Spleen (tissue), 7 donors: ENCODE results near the gene LRBA.

Source experiments
- CTCF ChIP-seq, 11 experiments: fragments of 200-600 bp in 7 of 11; fragments of 450-650 bp in 4 of 11; sonication (generic) in 4 of 11; IDR thresholded peaks in 8 of 11; conservative IDR thresholded peaks in 3 of 11; 1 replicate in 7 of 11; 2 replicates in 4 of 11; pipeline versions ENCODE4 v1.4.0 to v1.8.0; 2016 to 2021; ENCODE audit warnings: antibody characterized with exemption in 11 of 11, inconsistent platforms in 4 of 11, mild to moderate bottlenecking in 1 of 11
- POLR2A ChIP-seq, 3 donors: fragments of 450-650 bp; IDR thresholded peaks; one replicate each; pipeline ENCODE4 v1.5.1; 2017; ENCODE audit warnings: antibody characterized with exemption in 3 of 3, mild to moderate bottlenecking in 1 of 3
- POLR2AphosphoS5 ChIP-seq, 3 donors: sonication (generic); formaldehyde crosslinking; IDR thresholded peaks; one replicate each; pipeline ENCODE4 v1.5.1; 2017; ENCODE audit warnings: antibody characterized with exemption in 3 of 3
- donor health status: DM: no; HTN: no; CAD: no; lungs with moderate emphysema.
- donor health status: DM: no; HTN: no; CAD: no.
- donor health status: DM: no; HTN: no; CAD: no.

- TF ChIP-seq CTCF (IDR thresholded peaks at IDR 0.05 in 8 of 11, conservative IDR thresholded peaks at IDR 0.05 in 3 of 11): no peak
- no peak for TF ChIP-seq POLR2A (IDR thresholded peaks at IDR 0.05)
- no peak for TF ChIP-seq POLR2AphosphoS5 (IDR thresholded peaks at IDR 0.05)
Observed at GRCh38 chr4:150482581-150482980, 532.5 kb downstream of the LRBA start.
